Kidney epithelial cell (primary cell): Measurements from ENCODE around the gene CISTR. TPM values are rescaled to one million over a fixed set of nuclear protein-coding genes. Genes with fewer than 3 reads are reported as not detected.

Experiments used
- DNase-seq: peaks from one replicate; pipeline ENCODE4 v3.0.0-alpha.2; 2010; ENCODE audit warnings: low read depth
- H3K27me3 ChIP-seq: 2 replicates; pipeline ENCODE4 v1.6.0; 2011; ENCODE audit warnings: low read length; ENCODE audit not compliant: control insufficient read depth, insufficient read depth
- H3K36me3 ChIP-seq: 2 replicates; pipeline ENCODE4 v1.5.1; 2011; ENCODE audit warnings: low read length; ENCODE audit not compliant: control insufficient read depth, insufficient read depth
- H3K4me3 ChIP-seq: 2 replicates; pipeline ENCODE4 v1.5.1; 2011; ENCODE audit warnings: low read depth, mild to moderate bottlenecking, control low read depth, low read length
- CTCF ChIP-seq: IDR thresholded peaks from 2 replicates; pipeline ENCODE4 v1.5.1; 2011; ENCODE audit warnings: mild to moderate bottlenecking, moderate library complexity, low read length, control low read depth, inconsistent platforms; ENCODE audit not compliant: insufficient read depth, poor library complexity, severe bottlenecking
- total RNA-seq: library from RNA; depleted of rRNA; stranded (reverse); fragments of >200 nt; gene quantifications from 2 replicates; pipeline ENCODE4 v1.2.3, GENCODE V29; 2015

CISTR gene
- total RNA-seq, 1 donor from 2014 or later, result not detected

GRCh38 chr12:53727310-53728041 lies 24.3 kb downstream of the CISTR start, which contains the start of gene CALCOCO1:
Gene CALCOCO1 (minus strand): TSS chr12:53727452. CDS start chr12:53725242, 2,210 bp downstream.
- H3K36me3 ChIP-seq, result peaks cover 1% of the 10 kb centered on the region
- H3K27me3 ChIP-seq, result no peaks in the 10 kb centered on the region
- peak; percentile 95 for DNase-seq
- peak within 1 kb of the TSS; percentile 74 for H3K4me3 ChIP-seq
- no peak for TF ChIP-seq CTCF

- H3K36me3 ChIP-seq, result peaks cover 1% of the 10 kb centered on the region
- no peaks in the 10 kb centered on the region for H3K27me3 ChIP-seq
- no peak for DNase-seq
- TF ChIP-seq CTCF, result no peak
- peak overlapping the region; percentile 74 for H3K4me3 ChIP-seq
Observed at GRCh38 chr12:53726946-53727309, 24.9 kb downstream of the CISTR start.

GRCh38 chr12:53726341-53726740 lies 25.4 kb downstream of the CISTR start:
- peaks cover 1% of the 10 kb centered on the region for H3K36me3 ChIP-seq
- H3K27me3 ChIP-seq, result no peaks in the 10 kb centered on the region
- peak overlapping the region; percentile 74 for H3K4me3 ChIP-seq
- TF ChIP-seq CTCF, result no peak
- DNase-seq, result no peak

GRCh38 chr12:53725824-53726223 lies 26.0 kb downstream of the CISTR start:
- no peaks in the 10 kb centered on the region for H3K27me3 ChIP-seq
- peaks cover 1% of the 10 kb centered on the region for H3K36me3 ChIP-seq
- no peak for TF ChIP-seq CTCF
- no peak overlapping the region for H3K4me3 ChIP-seq
- DNase-seq, result no peak

GRCh38 chr12:53722450-53723041 lies 29.2 kb downstream of the CISTR start:
- Histone ChIP-seq H3K36me3 (peaks cover 1% of the 10 kb centered on the region), H3K27me3 (no peaks in the 10 kb centered on the region), H3K4me3 (no peak overlapping the region)
- no peak for TF ChIP-seq CTCF
- DNase-seq, result no peak
